Endometrium (tissue), 2 donors: ENCODE measurements around the gene TP53AIP1.

Experiments
- FAIRE-seq: peaks from 2 replicates; lab custom pipeline; 2012; peaks lifted over from hg19 to GRCh38; lab: Jason Lieb, UNC
- donor health status: control.
- donor health status: control.

TP53AIP1 gene

DNA sequence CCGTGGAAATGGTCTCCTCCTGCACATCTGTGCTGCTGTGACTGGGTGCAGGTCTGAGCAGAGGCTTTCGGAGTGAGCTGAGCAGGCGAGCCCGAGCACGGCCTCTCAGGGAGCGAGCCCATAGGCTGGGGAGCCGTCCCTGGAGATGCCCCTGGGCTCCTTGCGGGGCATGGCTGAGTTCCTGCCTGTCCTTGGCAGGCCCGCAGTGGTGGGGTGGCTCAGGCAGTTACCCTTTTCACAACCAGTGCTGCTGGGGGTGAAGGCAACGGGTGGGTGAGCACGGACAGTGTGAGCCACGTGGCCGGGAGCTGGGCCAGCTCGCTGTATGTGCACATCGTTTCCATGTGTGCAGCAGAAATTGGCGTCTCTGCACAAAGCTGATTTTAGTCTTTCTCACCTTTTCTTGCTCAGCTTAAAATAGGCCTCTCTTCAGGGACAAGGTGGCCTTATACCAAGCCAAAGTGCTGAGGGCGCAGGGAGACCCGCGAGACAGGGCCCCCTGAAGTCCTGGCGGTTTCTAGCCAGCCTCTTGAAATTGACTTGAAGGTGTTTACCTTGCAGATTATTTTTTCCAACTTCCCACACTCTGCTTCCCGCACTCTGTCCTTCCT lies at the start of gene TP53AIP1:
TP53AIP1 (minus strand) TSS at position 55 of the 611 bp plus-strand sequence. CDS start 5,053 bp downstream, outside the sequence.
- FAIRE-seq: no peak

DNA sequence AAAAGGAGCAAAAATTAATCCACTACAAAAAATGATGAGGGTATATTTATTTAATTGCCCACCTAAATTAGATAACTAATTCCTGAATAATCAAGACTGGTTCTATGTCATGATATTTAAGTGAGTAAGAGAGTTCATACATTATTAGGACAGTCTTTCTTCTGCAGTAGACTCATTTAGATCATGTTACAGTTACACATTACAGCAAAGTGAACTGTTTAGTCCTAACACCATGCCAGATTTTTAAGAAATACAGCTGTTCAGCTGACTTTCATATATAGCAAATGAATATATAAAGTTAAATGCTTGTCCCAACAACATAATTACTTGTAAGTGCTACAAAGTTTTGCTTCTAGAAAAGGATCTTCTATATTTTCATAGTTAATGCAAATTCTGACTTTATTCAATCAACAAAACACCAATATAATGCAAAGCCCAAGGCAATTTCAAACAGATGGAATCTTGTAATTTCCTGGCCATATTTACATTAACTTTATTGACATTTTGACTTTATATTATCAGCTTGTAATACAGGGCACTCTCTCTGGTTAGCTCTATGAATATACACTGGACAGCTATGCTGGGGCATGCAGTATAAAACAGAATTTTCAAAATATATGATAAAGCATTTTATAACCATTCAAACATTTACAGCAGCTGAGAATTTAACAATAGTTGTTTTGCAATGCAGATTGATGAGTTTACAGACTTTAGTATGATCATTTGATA lies 45.7 kb upstream of the TP53AIP1 start:
- FAIRE-seq: no peak

DNA sequence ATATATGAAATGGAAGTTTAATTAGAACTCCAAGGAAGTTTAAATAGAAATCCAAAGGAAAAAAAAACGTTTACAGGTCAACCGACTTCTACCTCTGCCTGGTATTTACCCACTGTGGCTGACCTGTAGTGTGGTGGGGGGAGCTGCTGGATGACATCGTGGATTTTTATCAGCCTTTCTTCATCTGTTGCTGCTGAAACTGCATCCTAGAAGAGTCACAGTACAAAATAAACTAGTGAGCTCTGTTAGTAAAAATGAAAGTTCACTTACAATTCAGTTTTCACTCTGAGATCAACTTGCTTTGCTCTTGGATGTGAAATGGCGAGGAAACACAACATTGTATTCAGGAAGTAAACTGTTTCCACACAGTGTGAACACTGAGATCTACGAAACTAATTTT lies 43.2 kb upstream of the TP53AIP1 start:
- FAIRE-seq: no peak

GRCh38 chr11:128983023-128983422 lies 40.4 kb upstream of the TP53AIP1 start:
- FAIRE-seq: no peak

- FAIRE-seq: no peak
Observed at GRCh38 chr11:128981254-128981653, 38.6 kb upstream of the TP53AIP1 start.

GRCh38 chr11:128970598-128971190 lies 28.0 kb upstream of the TP53AIP1 start:
- no peak for FAIRE-seq

DNA sequence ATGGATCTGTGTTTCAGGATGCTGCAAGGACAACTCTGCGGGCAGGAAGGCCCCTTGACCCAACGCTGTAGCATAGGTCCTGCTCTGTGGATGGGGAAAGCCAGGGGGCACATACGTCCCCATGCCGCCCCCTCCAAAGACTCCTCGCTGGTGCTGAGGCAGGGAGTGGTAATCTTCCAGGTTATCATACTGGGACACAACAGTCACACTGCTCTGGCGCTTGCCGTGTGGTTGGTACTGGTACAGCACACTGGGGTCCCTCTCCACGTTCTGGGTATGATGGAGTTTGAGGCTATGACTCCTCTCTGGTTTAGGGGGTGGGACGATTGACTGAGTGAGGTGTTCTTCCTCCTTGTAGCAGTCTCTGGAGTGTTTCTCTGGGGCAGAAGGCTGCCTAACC lies 26.2 kb upstream of the TP53AIP1 start:
- no peak for FAIRE-seq

DNA sequence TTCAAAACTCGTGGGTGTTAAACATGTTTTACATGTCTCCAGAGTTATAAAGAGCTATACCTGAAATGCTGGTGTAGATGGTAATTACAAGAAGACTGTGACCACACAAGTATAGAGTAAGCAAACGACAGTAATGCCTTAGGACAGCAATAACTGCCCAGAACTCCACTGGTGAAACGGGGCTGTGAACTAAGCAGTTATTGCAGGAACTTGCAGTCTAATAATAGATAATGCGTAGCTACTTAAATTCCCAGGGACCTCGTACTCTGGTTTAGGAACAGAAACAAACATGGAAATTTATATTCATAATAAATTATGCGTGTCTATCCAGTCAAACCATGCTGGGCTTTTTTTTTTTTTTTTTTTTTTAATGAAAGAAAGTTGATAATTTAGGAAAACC lies 24.9 kb upstream of the TP53AIP1 start:
- no peak for FAIRE-seq

- no peak for FAIRE-seq
Observed at GRCh38 chr11:128965485-128965884, 22.8 kb upstream of the TP53AIP1 start.

- FAIRE-seq: no peak
Observed at GRCh38 chr11:128964463-128964930, 21.8 kb upstream of the TP53AIP1 start.

DNA sequence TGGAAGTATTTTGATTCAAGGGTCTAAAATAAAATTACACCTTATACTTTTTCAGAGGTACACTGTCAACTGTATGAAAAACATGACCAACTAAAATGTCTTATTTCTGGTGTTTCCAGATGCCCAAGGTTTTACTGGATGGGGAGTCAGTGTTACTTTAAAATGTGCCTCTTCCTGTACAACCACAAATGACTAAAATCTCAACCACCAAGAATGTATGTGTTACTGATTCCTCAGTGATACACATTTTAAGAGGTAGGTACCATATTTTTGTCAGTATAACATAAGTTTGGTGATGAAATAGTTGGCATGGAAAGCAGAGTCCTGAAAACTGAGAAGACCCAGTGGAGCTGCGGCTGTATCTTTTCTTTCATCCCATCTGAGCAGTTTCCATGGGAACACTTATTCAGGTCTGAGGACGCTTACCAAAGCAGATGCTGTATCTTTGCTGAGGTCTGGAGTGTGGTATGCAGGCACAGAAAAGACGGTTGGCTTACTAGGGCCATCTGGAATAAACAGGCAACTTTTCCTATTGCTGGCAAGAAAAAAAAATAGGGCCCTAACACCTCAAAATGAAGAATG lies 21.2 kb upstream of the TP53AIP1 start:
- FAIRE-seq: no peak

DNA sequence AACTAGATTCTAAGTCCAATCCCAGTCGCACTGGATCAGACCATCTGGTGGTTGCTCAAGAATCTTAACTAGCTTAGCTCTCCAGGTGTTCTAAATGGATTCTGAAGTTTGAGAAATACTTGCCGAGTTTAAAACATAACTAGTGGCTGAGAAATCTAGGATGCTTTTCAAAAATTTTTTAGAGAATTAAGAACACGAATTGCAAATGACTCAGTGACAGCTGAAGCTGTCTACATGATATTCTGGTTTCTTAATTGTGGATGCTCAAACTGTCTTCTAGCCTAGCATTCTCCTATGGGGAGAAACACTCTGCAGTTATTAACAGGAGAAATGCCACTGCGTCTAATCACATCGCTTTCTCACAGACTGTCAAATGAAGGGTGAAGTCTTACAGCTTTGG lies 20.2 kb upstream of the TP53AIP1 start:
- FAIRE-seq: no peak

- FAIRE-seq: no peak
Observed at GRCh38 chr11:128961645-128962044, 19.0 kb upstream of the TP53AIP1 start.

- no peak for FAIRE-seq
Observed at GRCh38 chr11:128957202-128957482, 14.5 kb upstream of the TP53AIP1 start.

GRCh38 chr11:128956401-128957201 lies 13.9 kb upstream of the TP53AIP1 start:
- FAIRE-seq: peak; percentile 86

DNA sequence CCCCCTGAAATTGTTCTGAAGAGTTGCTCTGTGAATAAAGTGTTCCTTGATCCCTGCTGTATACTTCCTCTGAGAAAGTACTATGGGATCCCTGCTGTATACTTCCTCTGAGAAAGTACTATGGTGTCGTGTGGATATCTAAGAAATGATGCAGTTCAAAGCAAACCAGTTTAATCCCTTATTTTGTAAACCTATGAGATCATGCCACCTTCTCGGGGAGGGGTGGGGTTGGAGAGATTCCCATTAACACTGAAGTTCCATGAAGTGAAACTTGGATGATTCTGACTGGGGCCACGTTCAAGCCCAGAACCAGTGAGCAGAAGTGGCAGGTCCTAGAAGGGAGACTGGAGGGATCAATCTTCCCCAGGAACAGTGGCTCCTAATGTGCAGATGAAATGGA lies 13.0 kb upstream of the TP53AIP1 start:
- FAIRE-seq: no peak

DNA sequence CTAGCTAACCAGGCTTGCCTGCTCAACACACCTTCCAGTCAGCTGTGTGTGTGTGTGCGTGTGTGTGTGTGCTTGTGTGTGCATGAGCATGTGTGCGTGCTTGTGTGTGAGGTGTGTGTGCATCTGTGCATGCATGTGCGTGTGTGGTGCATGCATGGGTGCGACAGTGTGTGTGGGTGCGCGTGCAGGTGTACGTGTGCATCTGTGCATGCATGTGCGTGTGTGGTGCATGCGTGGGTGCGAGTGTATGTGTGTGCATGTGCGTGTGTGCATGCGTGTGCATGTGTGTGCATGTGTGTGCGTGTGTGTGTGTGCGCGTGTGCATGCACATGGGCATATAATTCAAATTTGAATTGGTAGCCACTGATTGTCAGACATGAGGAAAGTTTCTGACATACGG lies 10.5 kb upstream of the TP53AIP1 start:
- no peak for FAIRE-seq

- no peak for FAIRE-seq
Observed at GRCh38 chr11:128949791-128950454, 7.3 kb upstream of the TP53AIP1 start.

DNA sequence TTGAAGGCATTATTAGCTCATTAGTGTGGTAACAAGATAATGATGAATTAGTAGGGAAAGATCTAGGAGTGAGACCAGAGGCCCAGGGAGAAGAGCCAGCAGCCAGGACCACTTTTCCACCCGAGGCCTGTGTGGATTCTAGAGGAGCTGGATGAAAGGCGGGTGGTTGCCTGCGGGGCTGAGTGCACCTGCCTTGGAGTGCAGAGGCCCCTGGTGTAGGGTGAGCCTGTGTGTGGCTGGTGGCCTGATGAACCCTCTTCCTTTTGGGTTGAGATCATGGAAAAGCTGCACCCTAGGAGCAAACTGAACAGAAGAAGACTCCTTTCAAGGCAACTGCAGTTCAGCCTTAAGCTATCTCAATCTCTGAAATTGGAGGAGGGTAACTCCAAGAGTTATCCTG lies 5.9 kb upstream of the TP53AIP1 start:
- FAIRE-seq: no peak

DNA sequence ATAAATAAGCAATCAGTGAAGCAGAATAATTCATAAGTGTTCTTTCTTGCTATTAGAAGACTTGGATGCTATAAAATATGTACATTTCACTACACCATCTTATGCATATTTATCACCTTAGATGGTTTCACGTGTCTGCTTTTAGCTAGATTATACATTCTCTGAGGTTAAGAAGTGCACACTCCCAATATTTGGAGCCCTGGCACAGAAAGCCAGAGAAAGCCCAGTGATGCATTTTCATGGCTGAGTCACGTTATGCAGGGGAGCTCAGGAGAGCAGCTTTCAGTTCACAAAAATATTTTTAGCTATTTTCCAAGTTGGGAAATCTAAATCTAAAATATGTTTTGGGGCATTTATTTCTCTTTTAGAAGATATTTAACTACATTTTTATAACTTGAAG lies 5.1 kb upstream of the TP53AIP1 start:
- FAIRE-seq: no peak

DNA sequence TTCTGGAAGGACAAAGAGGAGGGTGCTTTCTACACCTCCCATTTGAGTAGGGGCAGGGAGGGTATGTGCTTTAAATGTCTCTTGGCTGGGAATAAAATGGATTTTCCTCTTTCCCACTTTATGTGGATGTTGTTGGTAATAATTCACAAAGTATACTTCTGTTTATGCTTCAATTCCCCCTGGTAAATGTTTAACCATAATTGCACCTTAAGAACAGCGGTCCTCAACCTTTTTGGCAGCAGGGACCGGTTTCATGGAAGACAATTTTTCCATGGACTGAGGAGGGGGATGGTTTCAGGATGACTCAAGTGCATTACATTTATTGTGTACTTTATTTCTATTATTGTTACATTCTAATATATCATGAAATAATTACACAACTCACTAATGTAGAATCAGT lies 4.0 kb upstream of the TP53AIP1 start:
- FAIRE-seq: no peak

- FAIRE-seq: no peak
Observed at GRCh38 chr11:128943428-128943976, 831 bp upstream of the TP53AIP1 start.
